Activated CD4-positive, alpha-beta T cell treated with anti-CD3 and anti-CD28 coated beads, Interleukin-2, amount 50 U/mL, for 1 hour (primary cell): ENCODE results near the gene MEP1A.
"Not testable (repeated sequence)": the region's sequence is repeated elsewhere in the genome, so short reads cannot be mapped to it uniquely, and the experiment has no call there.

ENCODE experiments used
- DNase-seq: peaks from one replicate; pipeline ENCODE4 v3.0.0-alpha.2; 2020

MEP1A gene

DNA sequence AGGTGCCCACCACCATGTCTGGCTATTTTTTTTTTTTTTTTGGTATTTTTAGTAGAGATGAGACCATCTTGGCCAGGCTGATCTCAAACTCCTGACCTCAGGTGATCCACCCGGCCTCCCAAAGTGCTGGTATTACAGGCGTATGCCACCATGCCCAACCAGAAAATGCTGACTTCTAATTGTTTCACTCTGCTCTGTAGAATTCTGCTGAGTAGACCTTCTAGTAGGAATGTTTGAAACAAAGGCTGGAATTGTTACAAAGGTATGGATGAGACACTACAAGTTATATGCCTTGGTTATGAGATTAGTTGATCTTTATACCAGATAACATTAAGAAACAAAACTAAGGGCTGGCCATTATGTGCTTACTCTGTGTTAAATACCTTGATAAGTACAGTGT, 44.8 kb downstream of the MEP1A start:
- no peak for DNase-seq

DNA sequence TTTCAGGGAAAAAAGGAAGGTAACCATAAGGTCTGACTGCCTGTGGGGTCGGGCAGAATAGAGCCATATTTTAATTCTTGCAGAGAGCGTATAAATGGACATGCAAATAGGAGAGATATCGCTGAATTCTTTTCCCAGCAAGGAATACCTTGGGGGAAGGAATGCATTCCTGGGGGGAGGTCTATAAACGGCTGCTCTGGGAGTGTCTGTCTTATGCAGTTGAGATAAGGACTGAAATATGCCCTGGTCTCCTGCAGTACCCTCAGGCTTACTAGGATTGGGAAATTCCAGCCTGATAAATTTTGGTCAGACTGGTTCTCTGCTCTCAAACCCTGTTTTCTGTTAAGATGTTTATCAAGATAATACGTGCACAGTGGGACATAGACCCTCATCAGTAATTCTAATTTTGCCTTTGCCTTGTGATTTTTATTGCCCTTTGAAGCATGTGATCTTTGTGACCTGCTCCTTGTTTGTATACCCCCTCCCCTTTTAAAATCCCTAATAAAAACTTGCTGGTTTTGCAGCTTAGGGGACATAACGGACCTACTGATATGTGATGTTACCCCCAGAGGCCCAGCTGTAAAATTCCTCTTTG, 49.2 kb downstream of the MEP1A start:
- not testable (repeated sequence) for DNase-seq

DNA sequence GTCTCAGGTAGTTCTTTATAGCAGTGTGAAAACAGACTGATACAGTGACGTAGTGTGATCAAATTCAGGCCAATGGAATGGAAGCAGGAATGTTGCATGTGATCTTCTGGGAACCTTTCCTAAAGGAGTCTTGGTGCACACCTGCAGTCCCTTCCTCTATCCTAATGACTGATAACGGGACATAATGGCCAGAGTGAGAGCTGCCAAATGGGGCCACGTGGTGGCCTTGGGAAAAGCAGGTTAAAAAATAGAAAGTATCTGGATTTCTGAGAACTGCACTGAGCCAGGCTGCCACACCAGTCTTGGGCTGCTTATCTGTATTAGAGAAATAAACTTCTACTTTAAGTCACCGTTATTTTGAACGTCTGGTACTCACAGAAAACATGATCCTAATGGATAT, 51.9 kb downstream of the MEP1A start:
- DNase-seq, result no peak

DNA sequence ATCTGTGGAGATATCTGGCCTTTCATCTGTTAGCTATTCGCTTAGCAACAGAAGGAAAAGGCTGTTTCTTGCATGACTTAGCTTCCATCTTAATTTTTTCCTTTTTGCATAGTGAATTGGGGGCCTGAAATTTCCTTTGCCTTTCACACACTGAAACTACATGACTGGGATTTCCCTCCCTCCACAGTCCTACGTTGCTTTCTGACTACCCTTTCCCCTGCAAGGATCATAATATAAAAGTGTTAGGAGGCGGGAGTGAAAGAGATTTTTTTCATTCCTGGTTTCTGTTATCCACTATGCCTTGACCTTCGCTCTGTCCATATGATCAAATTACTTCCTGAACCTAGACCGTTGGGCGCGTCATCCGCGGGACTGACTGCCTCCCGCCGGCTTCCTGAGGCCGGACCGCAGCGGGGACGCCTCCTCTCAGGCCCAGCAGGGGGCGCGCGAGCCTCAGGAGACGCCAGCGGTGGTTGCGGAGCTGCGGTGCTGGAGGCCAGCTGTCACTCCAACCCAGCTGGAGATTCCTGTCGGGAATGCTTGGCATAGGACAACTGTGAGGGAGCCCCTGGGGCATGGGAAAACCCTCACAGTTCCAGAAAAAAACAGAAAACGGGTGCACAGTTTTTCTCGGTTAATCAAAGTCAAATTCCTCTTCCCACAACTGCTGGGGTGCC, 55.6 kb downstream of the MEP1A start:
- DNase-seq, result peak; percentile 43

DNA sequence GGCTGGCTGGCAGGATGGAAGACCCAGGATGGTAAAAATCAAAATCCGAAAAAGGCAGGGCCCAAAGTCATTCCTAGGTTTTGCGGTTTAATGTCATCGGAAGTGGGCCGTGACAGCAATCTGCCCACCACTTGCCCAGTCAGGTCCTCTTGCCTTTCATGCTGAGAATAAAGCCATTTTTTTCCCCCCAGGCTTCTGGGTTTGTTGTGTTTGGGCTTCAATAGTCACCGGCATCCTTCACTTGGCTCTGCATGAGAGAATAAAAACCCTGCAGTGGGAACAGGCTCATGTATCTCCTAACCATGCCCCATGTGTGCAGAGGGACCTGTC, 56.1 kb downstream of the MEP1A start:
- no peak for DNase-seq

DNA sequence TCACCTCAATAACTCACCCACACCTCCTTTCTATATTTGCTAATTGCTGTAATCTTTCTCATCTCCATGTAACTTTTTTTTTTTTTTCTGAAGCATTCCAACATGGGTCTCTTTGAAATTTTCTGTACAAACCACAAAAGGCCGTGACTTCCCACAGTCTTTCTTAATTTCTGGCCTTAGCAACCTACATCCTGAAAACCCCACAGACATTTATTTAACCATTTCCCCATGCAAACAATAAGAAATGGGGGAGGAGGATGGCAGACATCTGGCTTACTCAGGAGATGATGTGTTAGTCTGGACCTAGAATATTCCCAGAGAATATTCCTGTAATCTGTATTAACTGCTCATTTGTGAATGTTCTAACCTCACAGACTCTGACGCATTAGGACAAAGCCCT, 57.6 kb downstream of the MEP1A start:
- DNase-seq, result no peak

DNA sequence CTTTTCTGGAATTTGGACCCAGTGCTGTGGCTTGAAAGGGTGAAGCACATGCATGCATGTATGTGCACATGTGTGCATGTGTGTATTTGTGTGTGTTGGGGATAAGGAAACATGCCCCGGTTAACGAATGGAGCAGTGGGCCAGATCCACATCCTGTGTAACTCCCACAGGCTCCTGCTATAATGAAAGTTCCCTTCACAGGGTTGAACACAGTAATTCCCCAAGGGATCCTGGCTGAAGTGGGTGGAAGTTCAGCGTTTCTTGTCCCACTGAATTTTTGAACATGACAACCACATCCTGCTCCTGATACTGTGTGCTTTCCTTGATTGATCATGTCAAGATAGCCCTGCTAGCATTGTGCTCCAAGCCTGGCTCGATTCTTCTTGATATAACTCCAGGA, 58.4 kb downstream of the MEP1A start:
- DNase-seq, result not testable (repeated sequence)

DNA sequence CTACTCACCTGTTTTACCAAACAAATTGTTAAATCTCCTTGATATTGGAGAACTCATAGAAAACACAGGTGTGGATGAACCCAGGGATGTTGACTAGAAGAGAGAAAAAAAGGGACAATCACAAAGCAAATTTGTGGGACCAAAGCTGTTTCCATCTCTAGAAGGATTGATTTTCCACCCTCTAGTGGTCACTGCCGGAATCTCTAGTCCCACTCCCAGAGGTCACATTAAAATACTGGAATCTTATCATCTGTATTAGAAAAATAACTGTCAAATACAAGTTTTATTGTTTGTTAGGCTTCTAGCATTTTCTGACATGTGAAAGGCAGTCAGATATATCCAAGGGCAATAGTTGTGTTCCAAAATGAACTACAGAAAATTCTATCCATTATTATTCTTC, 62.8 kb downstream of the MEP1A start:
- DNase-seq, result peak; percentile 8

DNA sequence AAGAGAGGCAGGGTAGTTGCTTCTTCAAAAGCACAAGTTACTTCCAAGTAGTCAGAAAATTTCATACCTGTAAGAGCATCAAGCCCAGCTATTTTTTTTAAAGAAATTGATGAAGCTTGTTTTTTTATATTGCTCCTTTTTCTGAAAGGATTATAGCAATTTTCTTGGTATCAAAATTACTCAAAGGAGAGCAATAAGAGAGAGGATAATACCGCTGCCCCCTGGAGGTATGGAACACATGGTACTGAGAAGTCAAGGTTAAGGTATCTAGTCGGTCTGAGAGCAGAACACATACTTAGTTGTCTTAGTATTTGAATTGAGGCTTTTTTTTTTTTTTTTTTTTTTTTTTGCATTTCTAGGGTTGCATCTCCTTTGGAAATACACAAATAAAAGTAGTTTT, 69.2 kb downstream of the MEP1A start:
- no peak for DNase-seq

DNA sequence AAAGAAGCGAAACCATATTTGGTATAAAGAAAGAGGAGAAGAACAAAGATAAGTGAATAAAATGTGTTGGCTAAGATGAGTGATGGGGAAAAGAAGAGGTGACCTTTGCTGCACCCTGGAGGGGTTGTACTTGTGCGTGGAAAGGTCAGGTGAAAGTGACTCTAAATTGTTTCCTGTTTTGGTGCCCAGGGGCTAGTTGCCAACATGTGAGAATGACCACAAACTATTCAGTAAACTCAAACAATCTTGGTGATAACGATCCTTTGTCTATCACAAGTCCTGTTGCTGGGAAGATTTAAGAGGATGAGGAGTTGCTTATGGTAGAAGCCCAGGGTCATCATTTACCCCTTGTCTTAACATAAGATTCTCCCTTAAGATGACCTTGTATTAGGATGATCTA, 70.6 kb downstream of the MEP1A start:
- DNase-seq, result no peak

DNA sequence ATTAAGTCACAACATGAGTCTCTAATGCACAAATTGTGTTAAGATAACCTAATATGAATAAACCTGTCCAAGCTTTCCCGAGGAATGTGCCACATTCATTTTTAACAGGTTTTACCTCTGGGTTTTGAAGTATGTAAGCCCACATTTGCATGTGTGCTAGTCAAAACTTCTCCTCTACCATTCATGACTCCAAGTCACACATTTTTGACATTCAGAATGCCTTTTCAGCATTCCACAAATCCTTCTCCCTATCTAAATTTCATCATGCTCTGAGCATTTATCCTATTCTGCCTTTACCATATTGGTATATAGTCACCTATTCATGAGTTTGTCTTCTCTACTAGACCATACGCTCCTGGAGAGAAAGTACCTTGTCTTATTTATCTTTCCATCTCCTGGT, 72.0 kb downstream of the MEP1A start:
- DNase-seq, result no peak

DNA sequence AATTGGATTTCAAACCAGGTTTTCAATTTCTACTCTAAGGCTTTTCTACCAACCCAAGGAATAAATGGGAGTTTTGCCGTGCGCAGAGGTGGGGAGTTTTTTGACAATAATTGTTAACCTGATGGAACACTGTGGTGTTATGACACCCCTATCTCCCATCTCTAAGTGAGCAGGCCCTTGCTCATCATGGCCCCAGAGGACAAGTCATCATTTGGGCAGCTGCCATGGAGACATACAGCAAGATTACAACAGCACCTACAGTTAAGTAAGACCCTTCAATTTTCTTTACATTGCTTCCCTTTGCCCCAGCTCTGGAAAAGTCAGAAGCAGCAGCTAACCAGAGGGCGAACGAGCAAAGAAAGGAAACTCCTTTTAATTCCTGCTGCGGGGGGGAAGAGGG, 74.2 kb downstream of the MEP1A start:
- no peak for DNase-seq

DNA sequence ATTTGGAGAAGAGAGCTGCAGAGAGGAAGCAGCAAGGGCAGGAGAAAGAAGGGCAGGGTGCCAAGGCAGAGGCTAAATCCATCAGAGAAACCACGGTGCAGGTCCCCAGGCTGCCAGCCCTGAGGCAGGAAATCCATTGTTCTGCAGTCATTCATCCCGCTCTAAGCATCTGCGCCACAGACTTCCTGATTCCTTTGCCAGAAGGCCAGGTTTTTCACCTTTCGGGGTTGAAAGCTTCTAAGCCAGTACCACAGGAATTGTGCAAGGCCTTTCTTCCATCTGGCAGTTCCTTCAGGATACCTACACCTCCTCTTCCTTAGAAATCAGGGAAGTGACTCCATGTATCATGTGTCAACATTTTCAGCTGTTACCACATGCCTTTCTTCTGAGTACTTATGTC, 82.9 kb downstream of the MEP1A start:
- DNase-seq, result no peak

DNA sequence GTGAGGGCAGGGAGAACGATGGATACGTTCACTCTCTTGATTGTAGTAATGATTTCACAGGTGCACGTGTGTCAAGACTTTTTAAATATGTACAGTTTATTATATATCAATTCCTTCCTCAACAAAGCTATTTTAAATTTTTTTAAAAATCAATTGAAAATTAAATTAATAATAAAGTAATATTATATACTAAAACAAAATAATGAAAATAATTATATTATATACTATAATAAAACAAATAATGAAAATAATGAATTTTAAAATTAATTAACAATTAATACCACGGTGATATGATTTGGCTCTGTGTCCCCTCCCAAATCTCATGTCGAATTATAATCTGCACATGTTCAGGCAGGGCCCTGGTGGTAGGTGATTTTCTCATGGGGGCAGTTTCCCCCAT, 85.8 kb downstream of the MEP1A start:
- DNase-seq, result no peak

DNA sequence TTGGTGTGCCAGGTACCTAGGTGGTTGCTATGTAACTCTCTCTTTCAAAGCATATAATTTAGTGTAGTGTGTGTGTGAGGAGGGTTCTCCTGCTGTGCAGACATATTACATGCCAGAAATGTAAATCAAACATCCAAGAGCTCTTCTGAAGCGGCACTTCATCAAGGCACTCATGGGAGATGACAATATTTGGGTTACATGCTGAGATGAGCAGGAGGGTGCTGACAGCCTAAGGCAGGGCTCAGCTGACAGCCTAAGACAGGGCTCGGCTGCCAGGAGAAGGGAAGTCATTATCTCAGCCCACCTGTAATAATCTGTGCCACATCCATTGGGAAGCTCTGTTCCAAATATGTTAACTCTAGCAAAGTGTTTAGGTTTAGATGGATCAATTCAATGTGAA, 89.5 kb downstream of the MEP1A start:
- no peak for DNase-seq

DNA sequence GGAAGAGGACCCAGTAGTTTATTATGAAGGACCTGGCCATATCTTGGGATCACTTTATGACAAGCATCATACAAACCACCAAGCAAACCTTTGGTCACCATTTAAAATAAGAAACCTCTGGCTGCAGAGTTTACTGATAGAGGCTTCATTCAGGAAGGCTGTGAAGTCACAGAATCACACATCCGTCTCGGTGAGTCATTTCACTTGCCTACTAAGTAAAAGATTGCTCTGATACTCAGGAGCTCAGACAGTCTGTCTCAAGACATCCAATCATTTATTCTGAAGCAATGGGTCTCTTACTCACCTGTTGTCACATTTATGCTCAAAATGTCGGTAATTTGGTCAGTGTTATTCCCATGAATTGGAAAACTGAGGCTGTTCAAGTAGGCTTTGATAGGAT, 94.8 kb downstream of the MEP1A start:
- DNase-seq, result no peak

DNA sequence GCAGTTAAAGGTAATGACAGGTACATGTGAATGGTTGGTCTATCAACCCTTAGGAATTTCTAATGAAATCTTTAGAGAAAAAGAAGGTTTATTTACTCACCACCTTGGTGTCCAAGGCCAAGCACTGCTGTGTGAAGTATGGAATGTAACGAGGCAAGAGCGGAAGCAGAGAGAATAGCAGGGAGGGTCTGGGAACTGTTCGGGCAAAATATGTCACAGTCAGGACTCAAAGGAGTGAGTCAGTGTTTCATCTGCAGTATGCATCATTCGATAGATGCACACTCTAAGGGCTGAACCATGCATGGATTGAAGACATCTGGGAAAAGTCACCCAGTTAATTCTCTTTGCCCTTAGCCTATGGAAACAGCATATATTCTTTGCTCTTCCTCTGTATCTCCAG, 95.4 kb downstream of the MEP1A start:
- no peak for DNase-seq
